ENCODE data around the gene PTPN11.

GRCh38 chr12:112418273-112418607, 507 bp upstream of the PTPN11 start:
- TF ChIP-seq EZH2 (IDR thresholded peaks at IDR 0.05; ENCODE audit: low read length, unreplicated experiment) (no peak), CTCF (conservative IDR thresholded peaks at IDR 0.05; ENCODE audit: low read depth, low read length) (no peak), EZH2phosphoT487 (IDR thresholded peaks at IDR 0.05; ENCODE audit: borderline replicate concordance, low read length) (no peak)

Data from PC-3 (cell line).